Transverse colon (tissue), 4 donors: Measurements from ENCODE around the gene TOMM70. TPM values are rescaled to one million over a fixed set of nuclear protein-coding genes. Genes with fewer than 3 reads are reported as not detected.

Source experiments
- DNase-seq: peaks from one replicate; pipeline ENCODE4 v3.0.0-alpha.2; 2019
- H3K27ac ChIP-seq, 4 donors: fragments of 200-600 bp; sonication (generic); 2 replicates each; pipeline ENCODE4 v1.5.1; 2016 to 2018; ENCODE audit warnings: inconsistent platforms in 4 of 4
- H3K27me3 ChIP-seq: fragments of 200-600 bp; sonication (generic); 2 replicates; pipeline ENCODE4 v1.5.1; 2017; ENCODE audit warnings: inconsistent platforms
- H3K36me3 ChIP-seq, 4 donors: fragments of 200-600 bp; sonication (generic); 2 replicates each; pipeline ENCODE4 v1.5.1; 2017 to 2019; ENCODE audit warnings: inconsistent platforms in 4 of 4
- H3K4me1 ChIP-seq, 4 donors: fragments of 200-600 bp; sonication (generic); 2 replicates each; pipeline ENCODE4 v1.5.1; 2017 to 2020; ENCODE audit warnings: inconsistent platforms in 4 of 4
- H3K4me3 ChIP-seq, 4 donors: fragments of 200-600 bp; sonication (generic); 1 replicate in 1 of 4; 2 replicates in 3 of 4; pipeline versions ENCODE4 v1.5.1 to v1.6.1; 2017 to 2019; ENCODE audit warnings: inconsistent platforms in 4 of 4
- H3K9me3 ChIP-seq, 2 donors: fragments of 200-600 bp; sonication (generic); 2 replicates each; pipeline ENCODE4 v1.5.1; 2017 to 2019; ENCODE audit warnings: inconsistent platforms in 2 of 2
- EP300 ChIP-seq: sonication (generic); formaldehyde crosslinking; IDR thresholded peaks from one replicate; pipeline ENCODE4 v1.6.1; 2017; ENCODE audit warnings: antibody characterized with exemption, low read depth
- POLR2A ChIP-seq: fragments of 450-650 bp; IDR thresholded peaks from one replicate; pipeline ENCODE4 v1.6.1; 2016; ENCODE audit warnings: antibody characterized with exemption, mild to moderate bottlenecking, moderate library complexity
- POLR2AphosphoS5 ChIP-seq, 3 donors: sonication (generic); formaldehyde crosslinking; IDR thresholded peaks; one replicate each; pipeline ENCODE4 v1.6.1; 2016; ENCODE audit warnings: antibody characterized with exemption in 3 of 3
- WGBS, 2 donors: methylation state at CpG; one replicate each; pipeline ENCODE4 v1.1.5; 2018; ENCODE audit warnings: low coverage in 1 of 2; 5-methylcytosine and 5-hydroxymethylcytosine counted together
- in situ Hi-C, 4 donors: fragments of 200-750 bp; cut with MboI; loops; one replicate each; pipeline versions ENCODE4 v1.15.0 to v1.15.1; 2017; ENCODE audit warnings: low sequenced_read_pairs in 3 of 4, low pct_ligation_motif_present in 1 of 4, low pct_unique_long_range_greater_than_20kb in 1 of 4
- intact Hi-C: fragments of 100-400 bp; cut with DNase I; formaldehyde crosslinking; loops from one replicate; pipeline ENCODE4 v1.15.1; 2023; ENCODE audit warnings: low total_unique reads
- total RNA-seq, 4 donors: library from RNA; depleted of rRNA; stranded (reverse); fragments of >200 nt; gene quantifications; one replicate each; pipeline ENCODE4 v1.1.0, GENCODE V29; 2016
- TF ChIP-seq, protein P1 (sequence below), 5 experiments: fragments of 200-600 bp in 3 of 5; fragments of 450-650 bp in 2 of 5; sonication (generic) in 3 of 5; IDR thresholded peaks; 1 replicate in 2 of 5; 2 replicates in 3 of 5; pipeline ENCODE4 v1.5.1; 2016 to 2017; ENCODE audit warnings: antibody characterized with exemption in 5 of 5, inconsistent platforms in 3 of 5, mild to moderate bottlenecking in 2 of 5, moderate library complexity in 1 of 5

The TOMM70 gene
- total RNA-seq, 4 donors from 2014 or later = 13.1 to 38.1 (median 33.0) TPM

DNA sequence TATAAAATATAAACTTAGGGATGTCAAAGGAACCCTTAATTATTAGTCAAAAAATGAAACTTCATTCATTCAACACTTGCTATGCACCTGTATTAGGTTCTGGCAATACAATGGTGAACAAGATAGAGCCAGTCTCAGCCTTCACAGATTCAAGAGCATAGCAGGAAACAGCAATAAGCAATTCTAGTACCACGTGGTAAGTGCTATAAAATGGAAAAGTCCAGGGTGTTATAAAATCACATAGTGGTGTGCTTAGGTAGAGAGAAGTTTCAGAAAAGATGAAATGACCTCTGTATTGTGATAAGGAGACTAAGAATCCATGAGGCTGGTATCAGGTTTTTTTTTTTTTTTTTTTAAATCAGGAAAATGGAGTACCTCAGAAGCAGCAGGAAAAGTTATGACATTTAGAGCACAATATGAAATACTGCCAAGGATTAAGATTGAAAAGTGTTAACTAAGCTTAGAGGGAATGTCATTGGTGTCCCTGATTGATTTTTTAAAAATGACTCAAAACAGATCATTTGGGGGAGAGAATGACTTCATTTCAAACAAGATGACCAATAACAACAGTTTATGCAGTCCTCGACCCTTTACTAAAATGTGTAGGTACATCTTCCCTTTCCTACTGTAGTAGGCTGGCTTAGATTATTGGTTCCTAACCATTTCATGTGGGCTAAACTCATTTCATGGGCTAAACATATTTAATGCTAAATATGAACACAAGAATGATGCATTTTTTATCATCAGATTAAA lies 5.0 kb downstream of the TOMM70 start:
- intact Hi-C loops = no loop called here
- Histone ChIP-seq H3K36me3 (no peaks in the 10 kb centered on the region), H3K27ac (peak overlapping the region in 2 of 4 donors; percentile 11 to 45), H3K4me1 (peaks cover 10 to 45% (median 23%) of the 10 kb centered on the region in 4 donors), H3K27me3 (no peaks in the 10 kb centered on the region), H3K9me3 (no peaks in the 10 kb centered on the region), H3K4me3 (no peak overlapping the region)
- TF ChIP-seq EP300 (no peak), POLR2A (no peak), POLR2AphosphoS5 (IDR thresholded peaks at IDR 0.05) (no peak)
- TF ChIP-seq, protein P1, sequence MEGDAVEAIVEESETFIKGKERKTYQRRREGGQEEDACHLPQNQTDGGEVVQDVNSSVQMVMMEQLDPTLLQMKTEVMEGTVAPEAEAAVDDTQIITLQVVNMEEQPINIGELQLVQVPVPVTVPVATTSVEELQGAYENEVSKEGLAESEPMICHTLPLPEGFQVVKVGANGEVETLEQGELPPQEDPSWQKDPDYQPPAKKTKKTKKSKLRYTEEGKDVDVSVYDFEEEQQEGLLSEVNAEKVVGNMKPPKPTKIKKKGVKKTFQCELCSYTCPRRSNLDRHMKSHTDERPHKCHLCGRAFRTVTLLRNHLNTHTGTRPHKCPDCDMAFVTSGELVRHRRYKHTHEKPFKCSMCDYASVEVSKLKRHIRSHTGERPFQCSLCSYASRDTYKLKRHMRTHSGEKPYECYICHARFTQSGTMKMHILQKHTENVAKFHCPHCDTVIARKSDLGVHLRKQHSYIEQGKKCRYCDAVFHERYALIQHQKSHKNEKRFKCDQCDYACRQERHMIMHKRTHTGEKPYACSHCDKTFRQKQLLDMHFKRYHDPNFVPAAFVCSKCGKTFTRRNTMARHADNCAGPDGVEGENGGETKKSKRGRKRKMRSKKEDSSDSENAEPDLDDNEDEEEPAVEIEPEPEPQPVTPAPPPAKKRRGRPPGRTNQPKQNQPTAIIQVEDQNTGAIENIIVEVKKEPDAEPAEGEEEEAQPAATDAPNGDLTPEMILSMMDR (IDR thresholded peaks at IDR 0.05) = no peak
- DNase-seq = no peak
- 29 to 40% methylated on average over 2 of the region's 2 CpGs for WGBS, 2 donors
- in situ Hi-C loops = no loop called here

DNA sequence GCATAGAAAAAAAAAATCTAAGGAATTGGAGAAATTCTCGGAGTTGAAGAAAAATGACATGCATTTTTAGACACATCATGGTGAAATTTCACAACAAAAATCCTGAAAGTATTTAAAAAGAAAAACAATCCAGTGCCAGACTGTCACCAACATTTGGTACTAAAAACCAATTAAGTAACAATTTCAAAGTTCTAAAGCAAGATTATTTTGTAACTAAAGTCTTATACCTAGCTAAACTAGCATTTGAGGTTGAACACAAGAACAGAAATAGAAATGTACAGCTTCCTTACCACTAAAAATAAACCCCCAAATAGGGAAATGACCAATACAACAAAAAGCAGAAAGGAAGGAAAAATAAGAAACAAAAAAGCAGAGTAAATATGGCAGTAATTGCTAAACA lies 11.9 kb downstream of the TOMM70 start:
- TF ChIP-seq POLR2AphosphoS5 (IDR thresholded peaks at IDR 0.05) (no peak), EP300 (no peak), POLR2A (no peak)
- TF ChIP-seq, protein P1 (IDR thresholded peaks at IDR 0.05) = no peak
- intact Hi-C loops = no loop called here
- in situ Hi-C loops = no loop called here

DNA sequence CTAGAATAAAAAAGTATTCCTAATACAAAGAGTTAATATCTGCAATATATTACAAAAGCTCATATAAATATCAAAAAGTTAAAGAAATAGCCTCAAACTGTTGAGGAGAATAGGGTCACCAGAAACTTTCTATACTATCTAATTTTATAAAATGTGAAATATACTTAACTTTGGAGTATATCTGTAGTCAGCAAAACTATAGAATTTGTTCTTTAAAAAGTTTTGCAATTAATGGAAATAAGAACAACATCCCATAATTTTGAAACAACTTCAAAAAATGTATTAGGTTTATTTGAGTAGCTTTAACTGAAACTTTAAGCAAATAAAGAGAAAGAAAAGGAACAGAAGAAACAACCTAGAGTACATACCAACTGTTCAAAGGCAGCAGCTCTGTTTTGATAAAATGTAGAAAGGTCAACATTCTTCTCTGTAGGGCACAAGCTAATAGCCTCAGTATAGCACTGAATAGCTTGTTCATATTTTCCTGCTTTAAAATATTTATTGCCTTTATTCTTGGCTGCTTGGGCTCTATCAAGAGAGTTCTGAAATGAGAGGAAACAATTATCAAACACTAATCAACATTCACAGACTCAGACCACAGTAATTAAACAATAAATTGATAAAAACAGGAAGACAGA lies 14.3 kb downstream of the TOMM70 start:
- Histone ChIP-seq H3K4me1 (peaks cover 0 to 4% (median 0%) of the 10 kb centered on the region in 4 donors), H3K36me3 (peaks cover 0 to 22% (median 2%) of the 10 kb centered on the region in 4 donors), H3K9me3 (peaks cover 8 to 10% of the 10 kb centered on the region in 2 donors), H3K27ac (no peak overlapping the region), H3K4me3 (no peak overlapping the region), H3K27me3 (no peaks in the 10 kb centered on the region)
- DNase-seq = no peak
- intact Hi-C loops (no loop called here), in situ Hi-C loops (no loop called here)
- TF ChIP-seq, protein P1 (IDR thresholded peaks at IDR 0.05) = no peak
- TF ChIP-seq POLR2A (no peak), POLR2AphosphoS5 (IDR thresholded peaks at IDR 0.05) (no peak), EP300 (no peak)

More for the DNA sequence above, 11.9 kb downstream of the TOMM70 start:
- Histone ChIP-seq H3K27me3 (no peaks in the 10 kb centered on the region), H3K36me3 (peaks cover 0 to 10% (median under 1%) of the 10 kb centered on the region in 4 donors), H3K9me3 (peaks cover 8 to 10% of the 10 kb centered on the region in 2 donors), H3K4me3 (no peak overlapping the region), H3K27ac (no peak overlapping the region), H3K4me1 (peaks cover 0 to 4% (median 0%) of the 10 kb centered on the region in 4 donors)
- 100% methylated on average over 1 of the region's 1 CpG for WGBS, 2 donors
- no peak for DNase-seq

DNA sequence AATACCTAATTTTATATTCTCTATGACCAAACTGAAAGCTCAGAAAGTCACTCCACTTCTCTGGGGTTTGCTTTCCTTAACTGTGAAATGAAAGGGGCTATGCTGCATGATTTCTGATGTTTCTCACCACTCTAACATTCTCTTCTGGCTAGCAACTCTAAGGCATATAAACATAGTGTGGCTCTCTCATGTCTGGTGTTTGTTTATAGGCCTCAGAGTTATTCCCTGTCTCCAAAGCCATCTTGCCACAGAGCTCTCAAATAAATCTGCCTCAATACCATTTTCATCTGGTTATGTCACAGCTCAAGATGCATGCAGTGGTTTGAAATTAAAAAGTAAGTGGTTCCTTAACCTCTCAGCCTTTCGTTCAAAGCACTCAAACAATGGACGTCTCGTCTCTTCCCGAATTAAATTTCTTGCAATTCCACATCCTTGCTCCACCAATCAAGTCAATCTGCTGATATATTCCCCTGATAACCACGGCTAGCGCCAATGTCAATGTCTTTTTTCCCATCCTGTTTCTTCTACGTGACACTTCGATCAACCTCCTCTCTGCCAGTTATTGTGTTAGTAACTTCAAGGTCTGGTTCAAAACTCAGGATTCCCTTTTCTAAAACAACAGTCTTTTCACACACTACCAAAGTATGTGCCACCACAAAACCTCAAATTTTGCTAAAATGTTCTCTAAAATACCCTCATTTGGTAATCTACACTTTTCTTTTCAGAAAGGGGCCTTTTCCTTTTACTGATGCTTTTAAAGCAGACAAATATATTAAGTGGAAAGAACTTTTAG lies 16.0 kb downstream of the TOMM70 start:
- DNase-seq = no peak
- intact Hi-C loops = no loop called here
- in situ Hi-C loops = no loop called here
- Histone ChIP-seq H3K27me3 (no peaks in the 10 kb centered on the region), H3K4me3 (no peak overlapping the region), H3K27ac (no peak overlapping the region), H3K4me1 (peaks cover 0 to 4% (median 0%) of the 10 kb centered on the region in 4 donors), H3K9me3 (peaks cover 8 to 10% of the 10 kb centered on the region in 2 donors), H3K36me3 (peaks cover 0 to 37% (median 8%) of the 10 kb centered on the region in 4 donors)
- 87 to 90% methylated on average over 6 to 8 of the region's 8 CpGs for WGBS, 2 donors
- TF ChIP-seq POLR2A (no peak), POLR2AphosphoS5 (IDR thresholded peaks at IDR 0.05) (no peak), EP300 (no peak)
- TF ChIP-seq, protein P1 (IDR thresholded peaks at IDR 0.05) = no peak
